ENCODE results near the gene GUCY2F.

The GUCY2F gene

GRCh38 chrX:109481986-109482385 lies at the start of gene GUCY2F:
GUCY2F (minus strand) TSS chrX:109482086; CDS start chrX:109475936, 6,150 bp downstream.
- no peak for DNase-seq (ENCODE audit: low read depth)

DNA sequence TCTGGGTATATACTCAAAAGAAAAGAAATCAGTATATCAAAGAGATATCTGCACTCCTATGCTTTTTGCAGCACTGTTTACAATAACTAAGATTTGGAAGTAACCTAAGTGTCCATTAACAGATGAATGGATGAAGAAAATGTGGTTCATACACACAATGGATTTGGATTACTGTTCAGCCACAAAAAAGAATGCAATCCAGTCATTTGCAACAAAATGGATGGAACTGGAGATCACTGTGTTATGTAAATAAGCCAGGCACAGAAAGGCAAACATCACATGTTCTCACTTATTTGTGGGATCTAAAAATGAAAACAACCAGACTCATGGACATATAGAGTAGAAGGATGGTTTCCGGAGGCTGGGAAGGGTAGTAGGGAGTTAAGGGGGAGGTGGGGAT lies 37.1 kb upstream of the GUCY2F start:
- no peak for DNase-seq (ENCODE audit: low read depth)

DNA sequence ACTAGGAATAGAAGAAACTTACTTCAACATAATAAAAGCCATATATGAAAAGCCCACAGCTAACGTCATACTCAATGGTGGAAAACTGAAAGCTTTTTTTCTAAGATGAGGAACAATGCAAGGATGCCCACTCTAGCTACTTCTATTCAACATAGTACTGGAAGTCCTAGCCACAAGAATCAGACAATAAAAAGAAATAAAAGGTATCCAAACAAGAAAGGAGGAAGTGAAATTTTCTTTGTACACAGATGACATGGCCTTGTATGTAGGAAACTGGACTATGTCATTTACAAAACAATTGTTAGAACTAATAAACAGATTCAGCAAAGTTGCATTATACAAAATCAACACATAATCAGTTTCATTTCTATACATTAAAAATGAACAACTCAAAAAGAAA lies 29.2 kb upstream of the GUCY2F start:
- DNase-seq (ENCODE audit: low read depth) = no peak

GRCh38 chrX:109508915-109509314 lies 27.0 kb upstream of the GUCY2F start:
- no peak for DNase-seq (ENCODE audit: low read depth)

- DNase-seq (ENCODE audit: low read depth) = no peak
Observed at GRCh38 chrX:109501176-109501575, 19.3 kb upstream of the GUCY2F start.

GRCh38 chrX:109498434-109498833 lies 16.5 kb upstream of the GUCY2F start:
- no peak for DNase-seq (ENCODE audit: low read depth)

DNA sequence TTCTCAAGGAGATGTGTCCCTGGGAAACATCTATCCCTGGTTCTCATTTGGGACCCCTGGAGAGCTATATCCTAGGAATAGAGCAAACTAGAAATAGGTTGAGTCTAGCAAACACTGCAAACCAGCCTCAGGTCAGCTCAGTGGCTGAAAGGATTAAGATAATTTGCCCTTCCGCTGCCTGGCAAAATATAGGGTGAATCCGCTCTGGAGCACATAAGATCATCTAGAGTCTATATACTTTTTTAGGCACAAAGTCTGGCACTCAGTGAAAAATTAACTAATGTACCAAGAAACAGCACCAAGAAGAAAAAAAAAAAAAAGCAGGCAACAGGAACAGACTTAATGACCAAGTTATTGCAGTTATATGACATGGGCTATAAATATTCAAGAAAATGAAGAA lies 7.3 kb upstream of the GUCY2F start:
- no peak for DNase-seq (ENCODE audit: low read depth)

GRCh38 chrX:109487640-109488039 lies 5.8 kb upstream of the GUCY2F start:
- no peak for DNase-seq (ENCODE audit: low read depth)

GRCh38 chrX:109485470-109486340 lies 3.8 kb upstream of the GUCY2F start:
- peak; percentile 64 for DNase-seq (ENCODE audit: low read depth)

GRCh38 chrX:109484886-109485285 lies 3.0 kb upstream of the GUCY2F start:
- DNase-seq (ENCODE audit: low read depth) = no peak

GRCh38 chrX:109475174-109475891 lies 6.6 kb downstream of the GUCY2F start:
- DNase-seq (ENCODE audit: low read depth) = peak; percentile 40

DNA sequence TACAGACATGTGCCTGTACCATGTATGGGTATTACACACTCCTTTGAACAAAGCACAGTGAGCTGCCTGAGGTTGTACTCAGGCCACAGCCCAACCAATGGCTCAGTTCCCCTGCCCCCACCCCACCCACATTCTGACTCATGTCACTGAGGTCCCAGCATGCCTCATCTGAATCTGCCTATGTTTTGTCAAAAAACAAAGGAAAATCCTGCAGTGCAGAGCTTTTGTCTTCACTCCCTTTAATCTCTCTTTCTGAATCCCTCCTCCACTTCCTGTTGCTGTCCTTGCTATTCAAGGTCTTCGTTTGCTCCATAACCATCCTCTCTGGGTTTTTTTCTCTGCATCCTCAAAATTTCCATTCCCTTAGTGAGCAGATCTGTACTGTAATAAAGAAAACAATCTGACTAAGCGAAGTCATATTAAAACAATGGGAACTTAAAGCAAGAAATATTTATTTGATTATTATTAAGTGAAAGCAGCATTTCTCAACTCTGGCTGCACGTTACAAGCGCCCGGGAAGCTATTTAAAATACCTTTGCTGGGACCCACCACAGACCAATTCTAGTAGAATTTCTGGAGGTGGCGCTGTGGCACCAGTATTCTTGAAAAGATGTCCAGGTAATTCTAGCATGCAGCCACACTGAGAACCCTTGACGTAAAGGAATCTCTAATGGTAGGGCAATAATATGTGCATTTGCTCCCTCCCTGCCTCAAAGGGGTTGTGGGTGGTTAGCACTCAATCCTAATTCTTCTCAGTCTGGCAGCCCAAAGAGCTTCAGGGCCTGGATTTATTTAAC lies 8.7 kb downstream of the GUCY2F start:
- peak; percentile 51 for DNase-seq (ENCODE audit: low read depth)

DNA sequence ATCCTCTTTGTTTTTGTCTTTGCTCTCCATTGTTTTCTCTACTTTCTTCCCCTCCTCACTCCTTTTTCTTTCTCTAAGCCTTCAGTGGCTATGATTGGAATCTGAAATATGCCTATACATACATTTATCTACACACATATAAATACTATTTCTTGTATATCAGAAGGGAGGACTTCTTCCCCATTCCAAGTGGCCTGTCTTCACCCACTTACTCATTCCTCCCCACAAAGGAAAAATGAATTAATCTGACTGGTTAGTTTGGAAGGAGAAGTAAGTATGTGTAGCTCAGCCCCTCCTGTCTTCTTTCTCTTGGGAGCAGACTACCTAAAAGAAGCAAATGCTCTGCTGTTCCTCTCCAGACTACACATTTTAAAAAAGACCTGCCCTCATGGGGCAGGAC lies 17.7 kb downstream of the GUCY2F start:
- no peak for DNase-seq (ENCODE audit: low read depth)

DNA sequence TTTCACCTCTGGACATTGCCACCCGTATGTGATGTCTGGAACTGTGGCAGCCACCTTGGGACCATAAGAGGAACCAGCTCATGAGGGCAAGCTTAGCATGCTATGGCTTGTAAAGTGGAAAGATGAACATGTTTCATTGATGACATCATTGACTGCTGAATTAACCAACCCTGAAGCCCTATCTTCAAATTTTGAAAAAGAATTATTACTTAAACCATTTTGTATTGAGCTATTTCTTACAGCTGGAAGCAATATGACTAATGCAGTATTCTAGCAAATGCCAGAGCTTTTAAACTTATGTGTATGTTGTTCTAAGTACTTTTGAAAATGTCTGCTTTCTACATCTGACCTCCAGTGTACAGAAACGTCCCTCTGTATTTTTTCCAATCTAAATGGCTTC lies 18.1 kb downstream of the GUCY2F start:
- no peak for DNase-seq (ENCODE audit: low read depth)

DNA sequence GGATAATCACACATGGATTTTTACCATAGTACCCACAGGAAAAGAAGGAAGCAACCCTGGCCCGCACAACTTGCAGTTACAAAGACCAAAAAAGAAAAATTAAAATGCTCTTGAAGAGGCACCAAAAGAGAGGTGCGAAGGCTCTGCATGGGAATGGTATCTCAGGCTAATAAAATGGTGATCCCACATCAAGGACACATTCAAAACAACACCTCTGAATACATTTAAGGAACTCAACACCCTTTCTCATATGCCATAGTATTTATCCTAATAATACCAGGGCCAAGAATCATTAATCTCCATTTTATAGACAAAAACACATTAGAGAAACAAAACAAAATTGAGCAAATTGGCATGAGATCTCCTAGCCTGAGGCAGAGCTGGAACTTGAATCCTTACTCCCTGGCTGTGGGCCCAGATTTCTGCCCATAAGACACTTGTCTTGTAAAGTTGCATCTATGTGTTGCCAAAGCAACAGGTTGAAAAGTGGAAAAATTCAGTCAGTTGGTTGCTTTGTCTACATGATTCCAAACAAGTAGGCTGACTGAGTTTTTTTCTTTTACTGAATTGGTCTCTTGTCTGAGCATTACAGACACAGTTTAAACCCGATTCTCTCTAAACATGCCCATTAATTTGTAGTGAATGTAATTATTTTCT lies 33.5 kb downstream of the GUCY2F start:
- no peak for DNase-seq (ENCODE audit: low read depth)

- DNase-seq (ENCODE audit: low read depth) = no peak
Observed at GRCh38 chrX:109441266-109441665, 40.6 kb downstream of the GUCY2F start.

- DNase-seq (ENCODE audit: low read depth) = no peak
Observed at GRCh38 chrX:109440475-109440874, 41.4 kb downstream of the GUCY2F start.

- DNase-seq (ENCODE audit: low read depth) = no peak
Observed at GRCh38 chrX:109409181-109409580, 72.7 kb downstream of the GUCY2F start.

GRCh38 chrX:109403922-109404321 lies 78.0 kb downstream of the GUCY2F start:
- DNase-seq (ENCODE audit: low read depth) = no peak

DNA sequence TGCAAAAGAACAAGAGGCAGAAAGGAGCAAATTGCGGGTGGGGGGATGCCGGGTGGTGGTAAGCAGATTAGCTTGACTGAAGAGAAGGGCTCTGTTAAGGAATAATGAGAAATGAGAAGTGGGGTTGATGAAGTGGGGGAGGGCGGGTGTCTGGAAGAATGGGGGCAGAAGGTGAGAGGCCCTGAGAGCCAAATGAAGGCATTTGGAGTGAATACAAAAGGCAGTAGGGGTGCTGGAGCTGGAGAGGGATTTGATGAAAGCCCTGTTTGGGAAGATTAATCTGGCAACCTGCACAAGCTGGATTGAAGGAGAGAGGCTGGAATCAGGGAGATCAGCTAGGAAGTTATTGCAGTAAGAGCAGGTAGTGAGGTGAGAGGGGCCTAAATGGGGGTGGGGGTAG lies 82.1 kb downstream of the GUCY2F start:
- DNase-seq (ENCODE audit: low read depth) = no peak

DNA sequence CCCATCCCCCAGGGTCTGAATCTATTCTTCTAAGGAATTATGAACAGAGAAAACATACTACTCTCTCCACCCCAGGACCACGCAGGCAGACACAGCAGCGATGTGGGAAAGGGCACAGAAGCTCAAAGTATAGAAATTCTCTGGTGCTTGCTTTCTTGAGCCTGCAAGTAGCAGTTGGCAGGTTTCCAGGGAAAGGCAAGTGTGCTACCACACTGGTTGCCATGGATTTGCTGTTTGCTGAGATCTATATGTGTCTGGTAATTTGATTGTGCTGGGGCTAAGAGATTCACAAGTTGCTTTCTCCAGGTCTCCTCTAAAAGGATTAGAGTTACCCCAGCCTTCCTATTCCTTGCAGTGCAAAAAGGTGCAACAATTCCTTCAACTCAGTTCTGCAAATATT lies 83.1 kb downstream of the GUCY2F start:
- DNase-seq (ENCODE audit: low read depth) = no peak

DNA sequence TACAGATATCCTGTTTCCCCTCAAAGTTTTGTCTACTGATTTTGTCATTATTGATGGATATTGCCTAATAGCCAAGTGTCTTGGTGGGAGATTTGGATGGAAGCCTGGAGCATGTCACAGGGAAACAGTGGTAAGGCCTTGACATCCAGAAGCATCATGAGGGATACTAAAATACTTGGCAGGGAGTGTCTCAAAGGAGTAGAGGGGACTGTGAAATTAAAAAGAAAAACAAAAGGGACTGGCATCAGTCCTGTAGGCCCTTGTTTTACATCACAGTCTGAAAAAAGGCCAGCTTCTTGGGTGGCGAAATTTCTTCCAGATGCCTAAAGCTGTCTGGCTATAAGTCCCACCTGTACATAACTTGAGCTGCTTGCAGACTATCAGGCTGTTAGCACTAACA lies 83.8 kb downstream of the GUCY2F start:
- DNase-seq (ENCODE audit: low read depth) = no peak
